Germinal center (tissue), 1 donor: ENCODE data around the gene BDH1.
"Not testable (repeated sequence)": the region's sequence is repeated elsewhere in the genome, so short reads cannot be mapped to it uniquely, and the experiment has no call there.

Experiments used
- DNase-seq: peaks from one replicate; pipeline ENCODE4 v3.0.0; 2012; ENCODE audit warnings: mixed read lengths, low spot score

Gene BDH1

DNA sequence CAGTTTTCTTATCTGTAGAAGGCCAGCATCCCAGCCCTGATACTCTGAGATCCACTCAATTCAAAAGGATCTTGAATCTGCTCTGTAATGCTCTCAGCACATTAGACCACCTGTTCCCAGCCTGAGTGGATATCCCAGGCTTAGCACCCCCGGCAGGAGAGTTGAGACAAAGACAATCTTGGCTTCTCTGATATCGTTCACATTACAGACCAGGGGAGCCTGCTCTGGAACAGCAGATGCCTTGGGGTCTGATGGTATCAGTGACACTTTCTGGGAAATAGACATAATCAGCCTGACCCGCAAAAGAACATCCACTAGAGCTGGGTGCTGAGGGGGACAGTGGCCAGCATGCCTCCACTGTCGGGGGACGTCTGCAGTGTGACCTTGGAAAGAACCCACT is 70.6 kb downstream of the BDH1 start:
- DNase-seq, result no peak

DNA sequence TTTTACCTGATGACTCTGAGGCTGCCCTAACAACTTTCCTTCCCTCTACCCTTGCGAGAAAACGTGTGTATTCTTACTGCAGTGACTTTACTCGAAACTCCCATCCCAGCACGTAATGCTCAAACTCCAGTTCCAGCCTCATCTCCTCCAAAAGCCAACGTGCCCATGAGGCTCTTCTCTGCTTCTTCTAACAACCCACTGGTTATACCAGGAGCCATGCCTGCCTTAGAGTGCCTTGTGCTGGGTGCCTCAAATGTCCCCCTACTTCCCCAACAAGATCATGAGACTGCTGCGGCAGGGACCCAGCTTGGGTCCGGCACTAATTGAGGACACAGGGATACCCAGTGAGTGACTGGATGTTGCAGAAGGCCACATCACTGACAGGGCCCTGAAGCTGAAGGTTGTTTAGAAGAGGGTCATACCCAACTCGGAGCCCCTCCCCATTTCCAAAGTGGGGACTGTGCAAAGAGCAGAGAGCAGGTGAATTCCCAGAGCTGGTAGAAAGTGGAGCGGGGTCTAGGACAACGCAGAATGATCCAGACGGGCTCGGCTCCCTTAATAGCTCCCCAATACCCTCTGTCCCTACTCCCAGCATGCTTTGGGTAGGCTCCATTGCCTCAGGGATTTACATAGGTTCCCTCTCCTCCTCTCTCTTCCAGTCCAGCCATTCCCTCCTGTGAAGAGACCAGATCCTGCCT is 71.4 kb downstream of the BDH1 start:
- no peak for DNase-seq

DNA sequence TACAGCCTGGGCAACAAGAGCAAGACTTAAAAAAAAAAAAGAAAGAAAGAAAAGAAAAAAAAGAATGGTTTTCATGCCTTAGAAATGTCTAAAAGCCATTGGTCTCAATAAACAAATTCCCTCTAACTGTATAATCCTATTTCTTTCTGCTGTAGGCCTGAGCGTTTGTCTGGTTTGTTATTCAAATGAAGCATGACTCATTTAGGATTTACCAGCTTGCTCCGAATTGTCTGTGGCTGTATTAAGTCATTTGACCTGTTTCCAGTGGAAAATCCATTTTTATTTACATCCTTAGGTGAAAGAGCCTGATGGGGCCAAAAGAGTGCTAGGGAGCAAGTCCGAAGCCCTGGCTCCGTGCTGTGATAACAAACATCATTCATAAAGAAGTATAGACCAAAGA is 73.8 kb downstream of the BDH1 start:
- DNase-seq, result no peak

DNA sequence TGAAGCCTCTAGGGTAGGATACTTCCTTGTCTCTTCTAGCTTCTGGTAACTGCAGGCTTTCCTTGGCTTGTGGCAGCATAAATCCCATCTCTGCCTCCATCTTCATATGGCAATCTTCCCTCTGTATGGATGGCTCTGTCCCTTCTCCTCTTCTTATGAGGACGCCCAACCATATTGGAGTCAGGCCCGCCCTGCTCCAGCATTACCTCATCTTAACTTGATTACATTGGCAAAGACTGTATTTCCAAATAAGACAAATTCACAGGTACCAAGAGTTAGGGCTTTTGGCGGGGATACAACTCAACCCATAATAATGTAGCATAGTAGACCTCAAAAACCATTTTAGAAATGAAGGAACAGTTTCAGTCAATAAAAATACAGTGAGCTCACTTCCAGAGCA is 75.4 kb downstream of the BDH1 start:
- DNase-seq, result no peak

DNA sequence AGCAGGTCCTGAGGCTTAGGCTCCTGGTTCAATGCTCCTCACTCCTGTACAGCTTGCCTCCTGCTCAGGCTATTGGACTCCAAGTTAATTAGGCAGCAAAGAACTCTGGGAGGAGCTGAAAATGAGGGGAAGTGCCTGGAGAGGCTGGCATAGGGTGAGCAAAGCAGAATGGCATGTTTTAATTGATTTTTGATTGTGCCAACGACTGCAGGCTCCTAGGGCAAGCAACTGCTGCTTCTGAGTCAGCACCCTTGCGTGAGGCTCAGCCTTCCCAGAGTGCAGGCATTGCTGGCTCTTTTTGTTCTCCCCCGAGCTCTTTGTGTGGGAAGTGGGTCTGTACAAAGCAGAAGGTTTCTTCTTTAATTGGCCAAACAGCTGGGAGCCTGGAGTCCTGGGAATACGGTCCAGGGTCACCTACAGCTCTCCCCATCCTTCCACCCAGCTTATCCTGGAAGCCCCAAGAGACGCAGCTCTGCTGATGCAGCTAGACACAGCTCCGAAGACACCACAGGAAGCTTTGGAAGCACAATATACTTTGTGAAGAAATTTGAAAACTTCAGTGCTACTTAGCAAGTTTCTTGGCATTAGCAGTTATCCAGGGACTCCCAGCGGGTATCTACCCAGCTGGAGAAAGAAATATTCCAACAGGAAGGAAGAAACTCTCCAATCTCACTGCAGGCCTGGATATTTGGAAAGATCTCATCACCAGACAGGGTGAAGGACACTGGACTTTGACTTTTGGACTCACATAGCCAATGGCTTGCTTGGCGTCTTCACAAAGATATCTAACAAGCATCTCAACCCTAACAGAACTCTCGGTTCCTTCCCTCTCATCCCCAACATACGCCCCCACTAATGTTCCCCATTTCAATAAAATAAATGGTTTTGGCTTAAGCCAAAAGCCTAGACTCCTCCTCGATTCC is 76.8 kb downstream of the BDH1 start:
- no peak for DNase-seq

DNA sequence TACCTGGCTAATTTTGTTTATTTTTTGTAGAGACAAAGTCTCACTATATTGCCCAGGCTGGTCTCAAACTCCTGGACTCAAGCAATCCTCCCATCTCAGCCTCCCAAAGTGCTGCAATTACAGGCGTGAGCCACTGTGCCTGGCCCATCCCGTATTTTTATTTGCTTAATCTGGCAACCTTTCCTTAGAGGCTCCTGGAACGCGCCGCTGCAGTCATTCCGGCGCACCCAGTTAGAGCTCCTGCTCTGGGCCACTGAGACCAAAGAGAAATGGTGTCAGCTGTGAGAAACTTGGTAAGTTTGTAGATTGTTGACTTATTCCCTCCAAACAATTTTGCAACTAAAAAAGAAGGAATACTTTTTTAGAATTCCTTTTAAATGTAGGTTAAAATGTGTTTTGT is 78.0 kb downstream of the BDH1 start:
- not testable (repeated sequence) for DNase-seq

DNA sequence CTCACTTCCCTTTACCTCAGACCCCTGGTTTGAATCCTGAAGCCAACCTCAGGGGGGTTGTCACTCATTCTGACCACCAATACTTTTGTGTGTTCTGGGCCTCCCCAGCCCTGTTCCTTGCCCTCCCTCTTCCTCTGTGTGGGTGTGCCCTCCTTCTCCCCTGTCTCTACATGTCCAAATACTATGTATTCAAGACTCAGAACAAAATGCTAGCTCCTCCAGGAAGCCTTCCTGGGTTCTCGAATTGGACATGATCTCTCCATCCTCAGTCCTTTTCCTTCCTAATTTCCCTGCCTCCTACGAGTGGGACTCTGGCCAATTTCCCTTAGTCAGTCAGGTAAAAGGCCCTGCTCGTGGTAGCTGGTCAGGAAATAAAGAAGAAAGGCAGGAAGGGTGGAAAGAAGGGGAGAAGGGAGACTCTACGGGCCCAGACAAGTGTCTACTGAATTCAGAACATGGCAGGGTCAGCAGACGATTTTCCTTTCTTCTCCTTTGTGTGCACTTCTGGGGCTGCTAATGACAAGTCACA is 79.7 kb downstream of the BDH1 start:
- no peak for DNase-seq

DNA sequence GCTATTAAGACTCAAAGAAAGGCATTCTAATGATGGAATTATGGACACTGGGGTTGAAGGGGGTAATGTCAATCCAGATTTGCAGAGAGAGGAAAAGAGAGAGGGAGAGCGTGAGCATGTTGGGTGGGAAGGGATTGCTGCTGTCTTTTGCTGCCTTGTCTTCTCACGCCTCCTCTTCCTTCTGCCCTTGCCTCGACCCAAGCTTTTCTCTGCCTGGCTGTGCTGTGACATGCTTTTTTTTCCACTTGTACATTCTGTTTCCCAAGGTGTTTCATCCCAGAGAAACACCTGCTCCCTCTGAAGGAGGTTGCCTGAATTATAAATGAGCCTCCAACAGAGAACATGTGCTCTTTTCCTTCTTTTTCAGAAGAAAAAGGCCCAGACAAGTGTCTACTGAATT is 80.3 kb downstream of the BDH1 start:
- DNase-seq, result no peak

DNA sequence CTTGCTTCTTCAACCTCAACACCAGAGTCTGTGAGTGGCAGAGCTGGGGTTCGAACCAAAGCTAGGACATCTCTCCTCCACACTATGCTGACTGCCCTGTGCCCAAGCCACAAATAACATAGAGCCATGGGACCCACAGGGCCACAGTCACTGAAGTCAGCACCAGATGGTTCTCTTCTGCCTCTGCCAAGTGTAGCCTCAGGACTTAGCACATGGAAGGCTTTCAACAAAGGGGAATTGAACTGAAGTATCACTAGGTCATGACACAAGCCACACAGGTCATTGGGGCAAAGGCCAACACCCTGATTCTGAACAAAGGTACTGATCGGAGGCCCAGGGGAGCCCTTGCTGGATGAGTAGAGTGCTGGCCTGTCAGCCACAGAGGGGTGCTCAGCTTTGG is 83.6 kb downstream of the BDH1 start:
- DNase-seq, result no peak

DNA sequence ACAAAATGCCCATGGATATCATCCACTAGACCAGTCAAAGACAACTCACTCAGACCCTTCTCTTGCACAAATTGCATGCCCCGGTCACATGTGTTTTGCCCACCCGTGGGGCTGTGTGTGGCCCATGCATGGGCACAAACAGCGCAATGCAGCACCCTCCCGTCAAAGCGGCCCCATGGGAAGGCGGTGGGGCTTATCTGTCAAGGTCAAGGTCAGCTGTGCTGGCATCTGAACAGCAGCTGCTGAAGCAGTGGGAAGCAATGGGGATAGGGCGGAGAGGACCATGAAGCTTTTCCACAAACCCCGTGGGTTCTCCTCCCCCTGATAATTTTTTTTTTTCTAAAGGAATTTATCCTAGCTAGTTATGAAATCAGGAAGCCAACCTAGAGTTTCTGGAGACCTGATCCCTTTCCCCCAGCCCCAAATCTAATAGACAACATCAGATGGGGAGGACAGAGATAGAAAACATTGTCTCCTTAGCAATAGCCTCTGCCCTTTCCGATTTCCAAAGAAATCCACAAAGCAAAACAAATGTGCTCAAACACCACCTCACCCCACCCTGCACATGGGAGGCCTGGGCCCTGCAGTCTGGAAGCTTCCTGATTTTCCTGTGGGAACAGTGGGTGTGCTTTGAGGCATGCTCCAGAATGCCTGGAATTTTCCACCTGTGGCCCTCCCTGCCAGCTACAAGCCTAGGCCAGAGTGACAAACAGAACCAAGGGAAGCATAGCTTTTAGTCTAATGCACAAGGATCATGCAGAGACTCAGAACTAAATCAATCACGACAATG is 84.4 kb downstream of the BDH1 start:
- DNase-seq, result no peak

DNA sequence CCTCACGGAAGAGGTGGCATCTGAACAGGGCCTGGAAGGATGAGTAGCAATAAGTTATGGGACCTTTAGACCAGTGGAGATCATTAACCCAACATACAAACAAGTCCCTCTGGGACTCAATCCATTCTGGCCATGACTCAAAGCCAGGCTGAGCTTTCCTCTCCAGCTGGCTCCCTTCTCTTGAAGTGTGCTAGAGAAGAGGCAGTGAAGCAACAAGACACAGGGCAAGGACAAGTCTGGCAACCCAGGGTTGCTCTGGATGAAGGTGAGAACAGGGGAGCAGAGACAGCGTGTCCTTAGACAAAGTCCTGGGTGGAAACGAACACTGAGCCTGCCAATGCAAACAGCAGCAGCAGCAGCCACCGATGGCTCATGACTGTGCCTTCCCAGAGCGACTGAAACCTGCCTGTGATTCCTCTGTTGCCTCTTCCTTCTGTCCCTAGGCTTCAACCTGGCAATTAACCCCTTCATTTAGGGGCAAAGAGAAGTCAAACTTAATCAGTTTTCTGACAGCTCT is 86.8 kb downstream of the BDH1 start:
- no peak for DNase-seq

DNA sequence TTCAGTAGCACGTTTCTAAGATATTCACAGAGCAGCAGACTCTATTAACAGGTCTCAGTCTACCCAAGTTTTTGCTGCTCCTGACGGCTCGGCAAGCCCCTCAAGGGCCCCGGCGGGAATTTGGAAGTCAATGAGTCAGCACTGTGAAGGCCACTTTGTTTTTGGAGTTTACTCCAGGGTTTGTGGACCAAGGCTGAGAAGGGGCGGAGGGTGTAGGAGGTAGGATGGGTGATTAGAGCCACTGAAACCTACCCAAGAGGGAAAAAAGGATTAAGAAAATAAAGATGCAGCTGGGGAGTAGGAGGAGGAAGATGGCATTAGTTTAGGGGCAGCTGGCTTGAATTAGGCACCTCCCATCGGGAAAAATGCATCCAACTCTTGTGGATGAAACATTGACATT is 87.6 kb downstream of the BDH1 start:
- no peak for DNase-seq

DNA sequence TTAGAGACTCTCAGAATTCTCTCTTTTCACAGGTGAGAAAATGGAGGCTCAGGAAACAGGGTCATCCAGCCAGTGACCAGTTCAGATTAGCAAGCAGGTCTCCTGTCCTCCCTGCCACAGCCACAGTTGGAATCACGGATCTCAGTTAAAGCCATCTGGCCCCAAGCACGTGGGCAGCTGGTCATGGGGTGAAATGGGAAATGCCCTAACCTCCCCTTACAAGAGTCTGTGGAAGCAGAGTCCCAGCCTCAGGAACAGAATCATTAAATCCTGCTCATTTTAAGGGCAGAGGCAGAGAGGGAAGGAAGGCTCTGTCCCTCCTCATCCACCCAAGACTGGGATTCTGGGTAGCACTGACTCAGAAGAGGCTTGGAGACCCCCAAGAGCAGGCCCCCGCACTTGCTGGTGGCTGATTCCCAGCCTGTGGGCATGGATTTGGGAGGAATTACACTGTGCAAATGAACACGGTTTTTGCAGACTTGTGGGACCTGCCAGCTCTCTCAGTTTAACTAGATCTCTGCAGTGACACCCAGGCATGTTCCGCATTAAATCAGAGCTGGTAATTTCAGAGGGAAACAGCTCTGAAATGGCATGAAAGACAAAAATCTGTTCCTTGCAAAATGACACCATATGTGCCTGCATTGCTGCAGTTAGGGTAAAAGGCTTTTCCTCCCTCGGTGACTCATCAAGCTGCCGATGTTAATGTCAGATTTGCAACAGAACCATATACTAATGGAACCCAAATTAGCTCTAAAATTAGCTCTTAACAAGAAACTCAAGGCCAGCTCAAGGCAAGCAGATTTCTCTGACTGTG is 89.0 kb downstream of the BDH1 start:
- DNase-seq, result no peak

DNA sequence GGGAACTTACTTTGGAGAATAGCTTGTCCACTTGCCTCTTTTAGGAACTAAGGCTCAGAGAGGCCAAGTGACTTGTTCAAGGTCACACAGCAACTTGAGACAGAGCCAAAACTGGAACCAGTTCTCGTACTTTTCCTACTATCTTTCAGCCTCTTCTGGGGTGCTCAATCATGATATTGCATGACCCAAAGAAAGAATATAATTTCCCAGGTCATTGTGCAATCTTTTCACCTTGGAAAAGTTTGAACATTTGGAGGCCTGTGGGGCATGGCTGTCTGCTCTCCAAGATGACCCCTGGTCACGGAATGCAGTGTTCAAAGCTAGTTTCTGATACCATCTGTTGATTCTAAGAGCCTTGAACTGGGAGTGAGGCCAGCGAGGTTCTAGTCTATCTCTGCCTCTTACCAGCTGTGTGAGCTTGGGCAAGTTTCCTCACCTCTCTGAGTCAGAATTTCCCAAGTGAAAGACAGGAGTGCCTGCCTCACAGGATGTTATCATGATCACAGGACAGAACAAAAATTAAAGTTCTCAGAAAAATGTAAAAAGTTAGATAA is 89.7 kb downstream of the BDH1 start:
- DNase-seq, result no peak

DNA sequence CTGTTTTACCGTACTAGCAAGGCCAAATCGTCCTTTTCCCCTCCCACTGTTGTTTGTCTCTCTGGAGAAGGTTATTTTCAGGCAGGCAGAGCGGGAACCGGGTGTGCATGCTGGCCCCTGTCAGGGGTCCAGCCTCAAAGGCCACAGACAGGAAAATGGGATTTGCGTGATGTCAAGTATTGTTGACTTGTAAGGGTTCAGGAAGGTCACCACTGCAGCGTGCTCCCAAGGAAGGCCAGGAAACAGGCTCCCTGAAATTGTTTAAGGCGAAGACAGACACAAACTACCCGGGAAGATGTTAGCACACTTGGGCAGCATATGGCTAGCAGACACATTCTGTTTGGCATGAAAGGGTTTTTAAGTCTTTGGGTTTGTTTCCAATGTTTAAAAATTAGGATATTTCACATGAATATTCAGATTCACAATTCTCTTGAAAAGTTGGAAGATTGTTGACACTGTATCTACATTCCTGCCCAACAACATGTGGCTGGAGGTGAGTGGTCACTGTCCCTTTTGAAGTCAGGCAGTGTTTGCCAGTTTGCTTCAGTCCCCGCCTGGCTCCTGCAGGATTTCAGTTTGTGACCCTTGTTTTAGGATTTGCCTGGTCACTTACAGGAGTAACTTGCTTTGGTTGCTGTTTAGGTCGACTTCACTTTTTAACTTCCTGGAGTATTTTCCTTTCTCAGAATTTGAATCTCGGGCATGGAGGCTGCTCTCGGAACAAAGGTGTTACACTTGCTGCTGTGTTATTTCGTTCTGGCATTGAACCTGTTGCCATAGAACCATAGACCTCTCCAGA is 90.4 kb downstream of the BDH1 start:
- no peak for DNase-seq

DNA sequence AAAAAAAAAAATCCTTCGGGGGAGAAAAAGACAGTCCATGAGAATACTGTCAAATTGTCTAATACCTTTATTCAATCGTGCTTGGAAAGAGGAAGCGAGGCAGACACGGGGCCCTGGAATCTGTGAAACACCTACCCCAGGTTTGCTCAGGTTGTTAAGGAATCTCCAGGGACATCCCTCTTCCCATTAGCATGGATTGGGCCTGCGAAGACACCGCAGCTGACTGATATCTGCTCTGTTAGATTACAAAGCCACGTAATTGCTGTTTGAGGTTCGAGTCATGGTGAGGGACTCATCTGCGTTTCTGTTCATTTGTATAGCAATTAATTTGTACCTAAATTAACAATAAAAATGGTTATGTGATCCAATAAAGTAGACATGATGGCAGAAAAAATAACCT is 91.0 kb downstream of the BDH1 start:
- no peak for DNase-seq

DNA sequence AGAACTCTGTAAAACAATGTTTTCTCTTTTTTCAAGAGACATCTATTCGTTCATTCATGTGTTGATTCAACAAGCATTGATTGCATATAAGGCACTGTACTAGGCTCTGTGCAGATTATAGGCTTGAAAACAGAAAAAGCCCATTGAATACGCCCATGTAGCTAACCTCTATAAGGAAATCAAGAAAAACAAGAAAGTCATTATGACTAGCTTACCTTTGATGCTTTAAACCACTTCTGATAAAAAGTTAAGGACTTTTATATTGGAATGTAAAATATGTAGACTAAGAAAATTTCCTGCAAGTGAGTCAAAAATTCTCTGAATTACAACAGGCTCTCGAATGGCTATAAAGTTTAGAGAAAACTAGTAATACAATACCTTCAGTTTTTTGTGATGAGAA is 92.5 kb downstream of the BDH1 start:
- DNase-seq, result no peak

DNA sequence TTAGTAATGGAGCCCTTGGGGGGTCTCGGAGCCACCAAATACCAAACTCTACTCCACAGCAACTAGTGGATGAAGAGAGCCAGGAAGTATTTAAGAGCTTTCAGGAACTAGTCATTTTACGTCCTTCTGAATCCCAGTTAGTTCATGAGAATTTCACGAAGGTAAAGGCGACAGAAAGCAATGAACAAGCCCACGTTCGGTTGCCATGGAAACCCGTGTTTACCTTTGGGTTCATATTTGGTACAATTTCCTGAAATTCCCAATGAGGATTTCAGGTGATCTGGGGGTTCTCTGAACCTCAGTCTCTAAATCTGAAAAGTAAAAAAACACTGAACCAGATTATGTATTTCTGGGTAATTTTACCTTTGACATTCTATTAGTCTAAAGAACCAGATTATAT is 93.0 kb downstream of the BDH1 start:
- no peak for DNase-seq

DNA sequence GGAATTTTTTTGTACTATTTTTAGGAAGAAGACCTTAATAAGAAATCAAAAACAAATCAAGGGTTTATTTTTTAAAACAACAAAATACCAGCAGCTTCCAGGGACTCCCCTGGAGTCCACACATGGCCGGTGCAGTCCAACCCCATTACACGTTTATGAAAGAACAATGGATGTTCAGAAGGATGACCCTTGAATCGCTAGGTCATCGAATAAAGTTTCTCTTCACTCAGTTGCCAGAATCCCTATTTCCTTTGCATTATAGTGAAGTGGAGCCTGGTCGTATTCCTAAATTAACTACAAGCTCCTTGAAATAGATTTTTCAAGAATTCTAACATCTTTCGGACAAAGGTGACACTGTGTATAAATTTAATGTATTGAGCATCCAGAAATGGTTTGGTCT is 95.1 kb downstream of the BDH1 start:
- DNase-seq, result no peak

DNA sequence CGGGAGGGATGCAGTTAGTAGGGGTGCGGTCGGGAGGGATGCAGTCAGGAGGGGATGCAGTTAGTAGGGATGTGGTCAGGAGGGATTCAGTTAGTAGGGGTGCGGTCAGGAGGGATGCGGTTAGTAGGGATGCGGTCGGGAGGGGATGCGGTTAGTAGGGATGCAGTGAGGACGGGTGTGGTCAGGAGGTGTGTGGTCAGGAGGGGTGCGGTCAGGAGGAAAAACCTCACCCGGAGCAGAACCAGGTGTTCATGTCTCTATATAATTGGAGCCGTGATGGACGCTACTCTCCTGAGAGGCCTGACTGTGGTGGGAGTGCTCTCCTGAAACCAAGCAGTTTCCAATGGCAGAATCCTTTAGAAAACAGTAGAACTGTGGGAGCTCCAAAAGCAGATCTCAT is 95.8 kb downstream of the BDH1 start:
- DNase-seq, result no peak
